Astrocyte (in vitro differentiated cells and primary cell): ENCODE measurements around the gene CHSY1. TPM values are rescaled to one million over a fixed set of nuclear protein-coding genes. Genes with fewer than 3 reads are reported as not detected.
"Not testable (repeated sequence)": the region's sequence is repeated elsewhere in the genome, so short reads cannot be mapped to it uniquely, and the experiment has no call there.

ENCODE experiments used
- DNase-seq: peaks from one replicate; pipeline ENCODE4 v3.0.0-alpha.2; 2010; ENCODE audit warnings: low read depth
- FAIRE-seq: peaks from 2 replicates; lab custom pipeline; 2011; peaks lifted over from hg19 to GRCh38; lab: Jason Lieb, UNC
- H2AFZ ChIP-seq: 2 replicates; pipeline ENCODE4 v1.6.0; 2012; ENCODE audit warnings: low read depth, low read length, inconsistent platforms
- H3K27ac ChIP-seq: 2 replicates; pipeline ENCODE4 v1.5.1; 2011; ENCODE audit warnings: low read depth, low read length, inconsistent platforms
- H3K27me3 ChIP-seq: 2 replicates; pipeline ENCODE4 v1.6.0; 2011; ENCODE audit warnings: low read length, inconsistent platforms; ENCODE audit not compliant: insufficient read depth
- H3K36me3 ChIP-seq: 2 replicates; pipeline ENCODE4 v1.5.1; 2011; ENCODE audit warnings: low read length, inconsistent platforms; ENCODE audit not compliant: insufficient read depth
- H3K4me1 ChIP-seq: 2 replicates; pipeline ENCODE4 v1.5.1; 2011; ENCODE audit warnings: low read length, inconsistent platforms; ENCODE audit not compliant: insufficient read depth
- H3K4me2 ChIP-seq: 2 replicates; pipeline ENCODE4 v1.6.0; 2012; ENCODE audit warnings: low read length, inconsistent platforms
- H3K4me3 ChIP-seq: 2 replicates; pipeline ENCODE4 v1.5.1; 2011; ENCODE audit warnings: low read depth, mild to moderate bottlenecking, low read length, inconsistent platforms; ENCODE audit not compliant: insufficient read depth
- H3K79me2 ChIP-seq: 2 replicates; pipeline ENCODE4 v1.6.0; 2012; ENCODE audit warnings: mild to moderate bottlenecking, low read length, inconsistent platforms; ENCODE audit not compliant: insufficient read depth
- H3K9ac ChIP-seq: 2 replicates; pipeline ENCODE4 v1.6.0; 2012; ENCODE audit warnings: mild to moderate bottlenecking, low read length, inconsistent platforms
- H3K9me3 ChIP-seq: 2 replicates; pipeline ENCODE4 v1.5.1; 2012; ENCODE audit warnings: low read depth, mild to moderate bottlenecking, low read length, inconsistent platforms; ENCODE audit not compliant: insufficient read depth
- H4K20me1 ChIP-seq: 2 replicates; pipeline ENCODE4 v1.6.0; 2012; ENCODE audit warnings: low read length, inconsistent platforms; ENCODE audit not compliant: insufficient read depth
- H3K27ac Mint-ChIP-seq: one replicate; pipeline ENCODE4 v1.8.0; 2021; ENCODE audit warnings: mild to moderate bottlenecking, mixed read lengths; ENCODE audit not compliant: unreplicated experiment
- H3K27me3 Mint-ChIP-seq: one replicate; pipeline ENCODE4 v1.8.0; 2021; ENCODE audit warnings: low read depth, mixed read lengths; ENCODE audit not compliant: unreplicated experiment
- H3K36me3 Mint-ChIP-seq: one replicate; pipeline ENCODE4 v1.8.0; 2021; ENCODE audit warnings: low read depth, mixed read lengths; ENCODE audit not compliant: unreplicated experiment
- H3K4me1 Mint-ChIP-seq: one replicate; pipeline ENCODE4 v1.8.0; 2021; ENCODE audit warnings: low read depth, mixed read lengths; ENCODE audit not compliant: unreplicated experiment
- H3K4me3 Mint-ChIP-seq: one replicate; pipeline ENCODE4 v1.8.0; 2021; ENCODE audit warnings: mild to moderate bottlenecking, moderate library complexity, mixed read lengths; ENCODE audit not compliant: unreplicated experiment
- H3K9me3 Mint-ChIP-seq: one replicate; pipeline ENCODE4 v1.8.0; 2021; ENCODE audit warnings: mild to moderate bottlenecking, mixed read lengths; ENCODE audit not compliant: unreplicated experiment
- EZH2 ChIP-seq: IDR thresholded peaks from 2 replicates; pipeline ENCODE4 v1.6.1; 2012; ENCODE audit warnings: mild to moderate bottlenecking, low read length, inconsistent platforms; ENCODE audit not compliant: insufficient read depth
- total RNA-seq: library from RNA; stranded (reverse); gene quantifications from 2 replicates; pipeline ENCODE4 v1.2.1, GENCODE V29; 2021
- TF ChIP-seq, protein P1 (sequence below): IDR thresholded peaks from 2 replicates; pipeline ENCODE4 v1.5.1; 2011; ENCODE audit warnings: low read depth, mild to moderate bottlenecking, inconsistent platforms, low read length, moderate library complexity; ENCODE audit not compliant: insufficient read depth

Gene CHSY1
- total RNA-seq, 1 donor from 2014 or later: 42.2 TPM

DNA sequence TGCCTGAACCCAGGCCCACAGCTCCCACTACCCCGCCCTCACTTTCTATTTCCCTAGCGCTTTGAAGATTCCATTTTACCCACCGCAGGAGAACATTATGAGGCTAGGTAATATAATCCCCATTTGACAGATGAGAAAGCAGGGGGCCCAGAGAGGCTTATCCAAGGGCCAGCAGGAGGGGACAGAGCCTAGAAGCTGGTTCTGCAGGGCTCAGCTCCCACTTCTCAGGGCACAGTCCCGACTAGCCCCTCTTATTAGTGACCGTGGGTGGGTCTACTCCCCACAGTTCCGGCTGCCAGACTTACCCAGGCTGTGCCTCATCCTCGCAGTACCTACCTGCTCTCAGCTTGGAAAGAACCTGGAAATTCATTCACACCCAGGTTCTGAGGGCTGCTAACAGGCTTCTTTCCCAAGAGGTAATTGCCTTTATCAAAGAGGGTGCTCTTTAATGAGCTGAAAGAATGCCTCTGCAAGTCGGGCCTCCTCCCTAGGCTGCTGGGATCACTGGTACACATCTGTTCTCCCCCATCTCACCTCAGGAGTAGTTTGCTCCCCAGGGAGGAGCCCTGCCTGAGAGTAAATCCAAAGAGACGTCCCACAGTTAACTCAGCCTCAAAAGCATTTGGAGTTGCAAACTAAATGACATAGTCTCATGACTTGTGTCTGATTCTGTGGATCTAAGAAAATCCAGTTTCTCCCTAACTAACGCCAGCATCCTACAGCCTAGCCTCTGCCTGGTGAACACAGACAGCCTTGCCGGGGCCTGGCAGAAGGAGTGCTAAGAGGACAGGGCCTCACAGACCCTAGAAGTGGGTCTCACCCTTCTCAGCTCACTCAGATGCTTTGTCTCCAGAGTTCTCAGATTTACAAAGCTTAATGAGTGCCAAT is 125.0 kb downstream of the CHSY1 start:
- Mint-ChIP-seq H3K9me3 (peaks cover 9% of the 10 kb centered on the region), H3K27ac (no peak overlapping the region), H3K4me3 (no peak overlapping the region), H3K36me3 (no peaks in the 10 kb centered on the region), H3K27me3 (peaks cover 13% of the 10 kb centered on the region), H3K4me1 (peaks cover 13% of the 10 kb centered on the region)
- DNase-seq (peak; percentile 64), FAIRE-seq (no peak)
- Histone ChIP-seq H2AFZ (peak overlapping the region; percentile 43), H3K4me1 (peaks cover 41% of the 10 kb centered on the region), H3K4me3 (peak overlapping the region; percentile 6), H3K27me3 (no peaks in the 10 kb centered on the region), H4K20me1 (no peaks in the 10 kb centered on the region), H3K9me3 (peaks cover 6% of the 10 kb centered on the region), H3K4me2 (peak overlapping the region; percentile 71), H3K27ac (peak overlapping the region; percentile 98), H3K36me3 (no peaks in the 10 kb centered on the region), H3K79me2 (no peaks in the 10 kb centered on the region), H3K9ac (peak overlapping the region; percentile 84)
- TF ChIP-seq, protein P1, sequence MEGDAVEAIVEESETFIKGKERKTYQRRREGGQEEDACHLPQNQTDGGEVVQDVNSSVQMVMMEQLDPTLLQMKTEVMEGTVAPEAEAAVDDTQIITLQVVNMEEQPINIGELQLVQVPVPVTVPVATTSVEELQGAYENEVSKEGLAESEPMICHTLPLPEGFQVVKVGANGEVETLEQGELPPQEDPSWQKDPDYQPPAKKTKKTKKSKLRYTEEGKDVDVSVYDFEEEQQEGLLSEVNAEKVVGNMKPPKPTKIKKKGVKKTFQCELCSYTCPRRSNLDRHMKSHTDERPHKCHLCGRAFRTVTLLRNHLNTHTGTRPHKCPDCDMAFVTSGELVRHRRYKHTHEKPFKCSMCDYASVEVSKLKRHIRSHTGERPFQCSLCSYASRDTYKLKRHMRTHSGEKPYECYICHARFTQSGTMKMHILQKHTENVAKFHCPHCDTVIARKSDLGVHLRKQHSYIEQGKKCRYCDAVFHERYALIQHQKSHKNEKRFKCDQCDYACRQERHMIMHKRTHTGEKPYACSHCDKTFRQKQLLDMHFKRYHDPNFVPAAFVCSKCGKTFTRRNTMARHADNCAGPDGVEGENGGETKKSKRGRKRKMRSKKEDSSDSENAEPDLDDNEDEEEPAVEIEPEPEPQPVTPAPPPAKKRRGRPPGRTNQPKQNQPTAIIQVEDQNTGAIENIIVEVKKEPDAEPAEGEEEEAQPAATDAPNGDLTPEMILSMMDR: no peak
- TF ChIP-seq EZH2: no peak

DNA sequence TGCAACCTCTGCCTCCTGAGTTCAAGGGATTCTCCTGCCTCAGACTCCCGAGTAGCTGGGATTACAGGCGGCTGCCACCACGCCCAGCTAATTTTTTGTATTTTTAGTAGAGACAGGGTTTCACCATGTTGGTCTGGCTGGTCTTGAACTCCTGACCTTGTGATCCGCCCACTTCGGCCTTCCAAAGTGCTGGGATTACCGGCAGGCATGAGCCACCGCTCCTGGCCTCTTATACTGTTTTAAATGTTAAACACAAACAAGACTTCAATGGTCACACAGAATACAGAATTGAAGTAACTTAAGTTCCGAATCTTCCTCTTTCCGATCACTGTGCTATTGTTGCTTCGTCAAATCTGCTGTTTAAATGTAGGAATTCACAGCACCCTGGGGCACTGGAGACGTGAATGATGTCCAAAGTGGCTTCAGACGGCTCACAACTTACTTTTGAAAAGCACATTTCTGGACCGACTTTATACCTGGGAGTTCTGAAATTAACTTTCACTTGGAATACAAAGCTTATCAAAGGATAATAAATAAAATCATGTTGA is 125.9 kb downstream of the CHSY1 start:
- not testable (repeated sequence) for H3K9me3 ChIP-seq, H3K27me3 Mint-ChIP-seq, DNase-seq, FAIRE-seq, H3K4me2 ChIP-seq, H3K36me3 Mint-ChIP-seq, H3K4me3 ChIP-seq, H3K27ac Mint-ChIP-seq, H4K20me1 ChIP-seq, H3K36me3 ChIP-seq, H3K4me3 Mint-ChIP-seq, H2AFZ ChIP-seq, H3K79me2 ChIP-seq, H3K27me3 ChIP-seq, H3K9me3 Mint-ChIP-seq
- Histone ChIP-seq H3K4me1 (peaks cover 46% of the 10 kb centered on the region), H3K9ac (peak overlapping the region; percentile 16), H3K27ac (peak overlapping the region; percentile 98)
- H3K4me1 Mint-ChIP-seq: peaks cover 13% of the 10 kb centered on the region

Other genes with a start within 250 kb of the CHSY1 start
- 71.2 and 79.4 TPM in 2 replicates for gene SELENOS, start 25.4 kb upstream of the CHSY1 start, total RNA-seq
- gene SNRPA1, start 43.2 kb upstream of the CHSY1 start, total RNA-seq: 65.9 and 79.5 TPM in 2 replicates
- gene PCSK6, start 237.7 kb upstream of the CHSY1 start, total RNA-seq: 0.36 and 1.3 TPM in 2 replicates